AG04450 (cell line): ENCODE results near the gene ETV6. TPM values are rescaled to one million over a fixed set of nuclear protein-coding genes. Genes with fewer than 3 reads are reported as not detected.

ENCODE experiments used
- CTCF ChIA-PET: fragments of 300-600, 350-600 bp; formaldehyde crosslinking; extraction: SDS; loops from one replicate; lab custom pipeline; 2022; ENCODE audit warnings: antibody characterized with exemption, inconsistent platforms; lab: Charles Lee
- POLR2A ChIA-PET: fragments of 350-600 bp; formaldehyde crosslinking; extraction: SDS; loops from one replicate; lab custom pipeline; 2021; ENCODE audit warnings: antibody characterized with exemption, inconsistent platforms; lab: Yijun Ruan, JAX
- DNase-seq: peaks from one replicate; pipeline ENCODE4 v3.0.0-alpha.2; 2011; ENCODE audit warnings: low read depth, low spot score
- H3K27ac ChIP-seq: one replicate; pipeline ENCODE4 v1.5.1; 2012; ENCODE audit warnings: low read depth, low read length, control low read depth
- H3K27me3 ChIP-seq: one replicate; pipeline ENCODE4 v1.6.0; 2012; ENCODE audit warnings: low read length; ENCODE audit not compliant: control insufficient read depth, insufficient read depth
- H3K4me3 ChIP-seq: 2 replicates; pipeline ENCODE4 v1.5.1; 2011; ENCODE audit warnings: mild to moderate bottlenecking, low read depth, low read length, control low read depth
- H3K9me3 ChIP-seq: 2 replicates; pipeline ENCODE4 v1.5.1; 2012; ENCODE audit warnings: low read length; ENCODE audit not compliant: control insufficient read depth, insufficient read depth
- polyA plus RNA-seq: library from polyadenylated mRNA; depleted of rRNA; stranded (reverse); fragments of >200 nt; gene quantifications from 2 replicates; pipeline ENCODE4 v1.2.3, GENCODE V29; 2011
- TF ChIP-seq, protein P1 (sequence below): IDR thresholded peaks from 2 replicates; pipeline ENCODE4 v1.5.1; 2011; ENCODE audit warnings: low read depth, low read length, control low read depth, inconsistent platforms

ETV6 gene
- polyA plus RNA-seq, 1 experiment: 7.9 TPM

- no peaks in the 10 kb centered on the region for H3K27me3 ChIP-seq
- CTCF ChIA-PET: interaction anchor here (1.0 kb wide), 1 partner anchor 184 kb away, joined by 6 read pairs; no protein-coding TSS in a partner anchor
- TF ChIP-seq, protein P1, sequence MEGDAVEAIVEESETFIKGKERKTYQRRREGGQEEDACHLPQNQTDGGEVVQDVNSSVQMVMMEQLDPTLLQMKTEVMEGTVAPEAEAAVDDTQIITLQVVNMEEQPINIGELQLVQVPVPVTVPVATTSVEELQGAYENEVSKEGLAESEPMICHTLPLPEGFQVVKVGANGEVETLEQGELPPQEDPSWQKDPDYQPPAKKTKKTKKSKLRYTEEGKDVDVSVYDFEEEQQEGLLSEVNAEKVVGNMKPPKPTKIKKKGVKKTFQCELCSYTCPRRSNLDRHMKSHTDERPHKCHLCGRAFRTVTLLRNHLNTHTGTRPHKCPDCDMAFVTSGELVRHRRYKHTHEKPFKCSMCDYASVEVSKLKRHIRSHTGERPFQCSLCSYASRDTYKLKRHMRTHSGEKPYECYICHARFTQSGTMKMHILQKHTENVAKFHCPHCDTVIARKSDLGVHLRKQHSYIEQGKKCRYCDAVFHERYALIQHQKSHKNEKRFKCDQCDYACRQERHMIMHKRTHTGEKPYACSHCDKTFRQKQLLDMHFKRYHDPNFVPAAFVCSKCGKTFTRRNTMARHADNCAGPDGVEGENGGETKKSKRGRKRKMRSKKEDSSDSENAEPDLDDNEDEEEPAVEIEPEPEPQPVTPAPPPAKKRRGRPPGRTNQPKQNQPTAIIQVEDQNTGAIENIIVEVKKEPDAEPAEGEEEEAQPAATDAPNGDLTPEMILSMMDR: no peak
- H3K27ac ChIP-seq: peak overlapping the region; percentile 85
- no peak for DNase-seq
- POLR2A ChIA-PET: interaction anchor here (0.9 to 1.6 kb wide), 4 partner anchors 20 to 116 kb away, joined by 3 to 21 read pairs (median 6); partner anchors contain the start of gene ETV6
- H3K9me3 ChIP-seq: no peaks in the 10 kb centered on the region
- no peak overlapping the region for H3K4me3 ChIP-seq
Measured at GRCh38 chr12:11765421-11765816, 115.9 kb downstream of the ETV6 start.

GRCh38 chr12:11765817-11766794, 116.6 kb downstream of the ETV6 start:
- ChIA-PET POLR2A (interaction anchor here (0.6 to 1.6 kb wide), 9 partner anchors 19 to 499 kb away, joined by 3 to 21 read pairs (median 4); partner anchors contain the start of gene ETV6), CTCF (interaction anchor here (0.6 kb wide), 1 partner anchor 263 kb away, joined by 3 read pairs; no protein-coding TSS in a partner anchor)
- H3K27me3 ChIP-seq: no peaks in the 10 kb centered on the region
- TF ChIP-seq, protein P1: no peak
- H3K9me3 ChIP-seq: no peaks in the 10 kb centered on the region
- H3K4me3 ChIP-seq: no peak overlapping the region
- H3K27ac ChIP-seq: peak overlapping the region; percentile 85
- DNase-seq: peak; percentile 46

DNA sequence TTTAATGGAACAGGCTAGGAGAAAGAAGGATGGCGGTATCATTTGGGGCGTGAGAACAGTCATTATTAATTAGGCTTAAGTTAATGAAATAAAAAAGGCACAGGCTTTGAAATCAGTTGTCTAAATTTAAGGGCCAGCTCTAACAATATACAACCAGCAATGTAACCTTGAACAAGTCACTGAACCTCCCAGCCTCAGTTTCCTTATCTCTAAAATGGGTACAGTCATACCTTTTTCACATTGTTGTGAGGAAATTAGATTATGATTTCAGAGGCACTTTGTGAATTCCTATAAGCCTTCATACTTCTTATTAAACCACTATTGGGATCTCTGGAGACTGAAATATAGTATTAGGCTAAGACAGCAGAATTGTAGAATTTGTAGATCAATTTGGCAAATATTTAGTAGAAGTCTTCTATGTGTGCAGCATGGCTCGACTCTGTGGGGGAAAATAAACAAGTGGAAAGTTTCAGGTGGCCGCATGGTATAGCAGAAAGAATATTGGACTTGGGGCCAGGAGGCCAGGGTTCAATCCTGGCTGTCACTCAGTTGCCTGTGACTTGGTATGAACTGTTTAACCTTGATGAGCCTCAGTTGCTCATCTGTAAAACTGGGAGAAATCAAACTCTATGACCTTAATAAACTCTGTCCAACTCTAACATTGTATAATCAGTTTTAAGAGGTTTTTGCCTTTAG, 117.7 kb downstream of the ETV6 start:
- Histone ChIP-seq H3K27ac (no peak overlapping the region), H3K4me3 (no peak overlapping the region), H3K27me3 (no peaks in the 10 kb centered on the region), H3K9me3 (no peaks in the 10 kb centered on the region)
- CTCF ChIA-PET: interaction anchor here (0.6 kb wide), 1 partner anchor 264 kb away, joined by 3 read pairs; no protein-coding TSS in a partner anchor
- POLR2A ChIA-PET: interaction anchor here (0.6 to 1.6 kb wide), 6 partner anchors 30 to 498 kb away, joined by 3 to 21 read pairs (median 4); partner anchors contain the start of gene ETV6
- TF ChIP-seq, protein P1: no peak
- no peak for DNase-seq

GRCh38 chr12:11767798-11768197, 118.3 kb downstream of the ETV6 start:
- ChIA-PET CTCF (no interaction called here), POLR2A (no interaction called here)
- DNase-seq: no peak
- Histone ChIP-seq H3K4me3 (no peak overlapping the region), H3K9me3 (no peaks in the 10 kb centered on the region; the same call in 1 of the 2 replicates), H3K27me3 (no peaks in the 10 kb centered on the region), H3K27ac (no peak overlapping the region)
- TF ChIP-seq, protein P1: no peak
